Stimulated activated memory B cell treated with anti-CD40 and anti-IgM and Interleukin-4, amounts not matched to agents 10 μg/mL and 1 μg/mL and 100 μg/mL, for 72 hours (primary cell): ENCODE measurements around the gene ADAM23.

Source experiments
- ATAC-seq: fragments of 150-1000 bp; cut with Tn5 transposase; 2 replicates; pipeline ENCODE4 v1.10.0; 2021
- H3K27ac Mint-ChIP-seq: one replicate; pipeline ENCODE4 v1.8.0; 2022; ENCODE audit warnings: mild to moderate bottlenecking, mixed read lengths
- H3K27me3 Mint-ChIP-seq: one replicate; pipeline ENCODE4 v1.8.0; 2022; ENCODE audit warnings: mixed read lengths
- H3K36me3 Mint-ChIP-seq: one replicate; pipeline ENCODE4 v1.8.0; 2022; ENCODE audit warnings: mixed read lengths
- H3K4me1 Mint-ChIP-seq: one replicate; pipeline ENCODE4 v1.8.0; 2022; ENCODE audit warnings: mixed read lengths
- H3K4me3 Mint-ChIP-seq: one replicate; pipeline ENCODE4 v1.8.0; 2022; ENCODE audit warnings: mild to moderate bottlenecking, moderate library complexity, mixed read lengths
- H3K9me3 Mint-ChIP-seq: one replicate; pipeline ENCODE4 v1.8.0; 2022; ENCODE audit warnings: mixed read lengths

Gene ADAM23

DNA sequence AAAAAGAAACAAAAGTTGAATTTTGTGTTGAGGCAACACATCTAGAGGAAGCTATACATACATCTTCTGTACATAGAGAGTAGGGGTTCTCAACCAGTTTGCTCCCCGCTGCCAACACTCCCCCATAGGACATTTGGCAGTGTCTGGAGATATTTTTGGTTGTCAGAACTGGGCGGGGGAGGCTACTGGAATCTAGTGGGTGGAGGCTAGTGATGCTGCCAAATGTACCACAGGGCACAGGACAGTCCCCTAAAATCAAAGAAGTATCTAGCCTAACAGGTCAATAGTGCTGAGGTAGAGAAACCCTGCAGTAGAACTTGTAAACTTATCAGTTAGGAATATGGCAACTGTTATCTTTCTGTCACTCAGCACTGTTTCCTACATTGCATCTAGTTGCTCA is 21.3 kb downstream of the ADAM23 start:
- Mint-ChIP-seq H3K27me3 (peaks cover 70% of the 10 kb centered on the region), H3K27ac (no peak overlapping the region), H3K4me3 (no peak overlapping the region)

DNA sequence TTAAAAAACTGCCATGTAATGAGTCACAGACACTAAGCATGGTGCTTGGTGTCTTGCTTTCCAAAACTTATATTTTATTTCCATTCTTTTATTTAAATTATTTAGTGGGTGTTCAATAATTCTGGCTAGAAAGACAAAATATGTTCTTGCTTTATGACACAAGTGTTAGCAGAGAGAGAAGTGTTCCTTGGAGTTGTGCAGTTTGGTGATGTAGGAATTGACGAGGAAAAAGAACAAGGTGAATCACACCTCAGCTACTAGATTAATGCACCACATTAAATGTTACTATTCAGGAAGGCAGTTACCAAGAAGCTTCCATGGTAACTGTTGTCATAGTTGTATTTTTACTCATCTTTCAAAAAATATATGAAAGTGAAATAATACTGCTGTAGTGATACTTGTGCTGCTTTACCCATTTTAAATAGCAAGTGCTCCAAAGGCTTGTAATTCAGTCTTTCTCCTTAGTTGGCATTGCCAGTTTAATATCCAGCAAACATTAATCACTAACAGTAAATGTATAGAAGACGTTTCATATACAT is 28.3 kb downstream of the ADAM23 start:
- Mint-ChIP-seq H3K36me3 (no peaks in the 10 kb centered on the region), H3K4me1 (no peaks in the 10 kb centered on the region), H3K27me3 (peaks cover 33% of the 10 kb centered on the region), H3K4me3 (no peak overlapping the region), H3K27ac (no peak overlapping the region), H3K9me3 (peaks cover 10% of the 10 kb centered on the region)
- no peak for ATAC-seq

More for the DNA sequence above, 21.3 kb downstream of the ADAM23 start:
- H3K36me3 Mint-ChIP-seq = no peaks in the 10 kb centered on the region
- ATAC-seq = no peak
- H3K9me3 Mint-ChIP-seq = peaks cover 17% of the 10 kb centered on the region
- H3K4me1 Mint-ChIP-seq = no peaks in the 10 kb centered on the region

DNA sequence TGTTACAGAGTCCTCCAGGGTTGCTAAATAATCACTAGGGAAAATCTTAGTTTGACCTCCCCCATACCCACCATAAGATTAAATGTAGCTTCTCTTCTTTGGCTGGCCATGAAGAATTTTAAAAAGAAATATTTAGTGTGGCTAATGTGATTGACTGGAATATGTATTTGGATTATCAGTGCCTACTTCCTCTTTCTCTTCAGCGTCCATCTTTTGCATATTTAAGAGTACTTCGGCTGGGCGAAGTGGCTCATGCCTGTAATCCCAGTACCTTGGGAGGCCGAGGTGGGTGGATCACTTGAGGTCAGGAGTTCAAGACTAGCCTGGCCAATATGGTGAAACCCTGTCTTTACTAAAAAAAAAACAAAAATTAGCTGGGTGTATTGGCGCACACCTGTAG is 28.8 kb downstream of the ADAM23 start:
- no peak for ATAC-seq
- no peak overlapping the region for H3K4me3 Mint-ChIP-seq
- H3K36me3 Mint-ChIP-seq = no peaks in the 10 kb centered on the region
- peaks cover 28% of the 10 kb centered on the region for H3K27me3 Mint-ChIP-seq
- no peaks in the 10 kb centered on the region for H3K4me1 Mint-ChIP-seq
- H3K9me3 Mint-ChIP-seq = peaks cover 10% of the 10 kb centered on the region
- H3K27ac Mint-ChIP-seq = no peak overlapping the region

DNA sequence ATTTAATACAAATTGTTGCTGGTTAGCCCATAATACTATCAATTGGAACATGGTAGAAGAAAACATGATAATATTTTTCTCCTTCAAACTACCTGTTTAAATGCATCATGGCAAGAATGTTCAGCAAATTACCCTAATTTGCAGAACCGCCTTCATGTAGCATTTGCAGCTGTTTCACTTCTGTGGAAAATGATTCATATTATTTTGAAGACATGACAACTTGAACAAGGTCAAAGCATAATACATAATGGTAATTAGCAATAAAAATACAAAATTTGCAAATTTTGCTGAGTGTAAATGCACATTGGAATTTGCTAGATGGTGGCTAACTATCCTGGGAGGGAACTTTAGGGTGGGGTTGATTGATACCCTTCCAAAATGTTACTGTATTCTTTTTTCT is 30.8 kb downstream of the ADAM23 start:
- ATAC-seq = no peak
- no peak overlapping the region for H3K27ac Mint-ChIP-seq
- no peak overlapping the region for H3K4me3 Mint-ChIP-seq

DNA sequence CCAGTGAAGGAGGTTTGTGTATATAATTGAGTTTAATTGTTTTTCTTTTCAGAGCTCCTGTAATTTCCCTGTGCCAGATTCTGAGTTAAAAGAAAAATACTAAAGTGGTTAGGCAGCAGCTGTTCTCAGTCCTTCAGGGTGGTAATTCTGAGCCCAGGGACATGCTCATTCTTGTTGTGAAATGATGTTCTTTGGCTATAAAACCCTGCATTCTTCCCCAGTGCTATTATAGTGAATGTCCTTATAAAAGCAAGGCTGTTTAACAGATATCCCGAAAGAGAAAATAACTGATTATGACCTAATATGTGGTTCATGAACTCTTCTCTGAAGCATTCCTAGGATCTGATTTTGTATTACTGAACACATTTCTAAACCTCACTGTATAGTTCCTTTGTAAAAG is 34.0 kb downstream of the ADAM23 start:
- no peak overlapping the region for H3K4me3 Mint-ChIP-seq
- H3K4me1 Mint-ChIP-seq = no peaks in the 10 kb centered on the region
- peaks cover 10% of the 10 kb centered on the region for H3K27me3 Mint-ChIP-seq
- H3K27ac Mint-ChIP-seq = no peak overlapping the region
- no peaks in the 10 kb centered on the region for H3K9me3 Mint-ChIP-seq
- H3K36me3 Mint-ChIP-seq = no peaks in the 10 kb centered on the region
- ATAC-seq = no peak

More for the DNA sequence above, 30.8 kb downstream of the ADAM23 start:
- Mint-ChIP-seq H3K9me3 (peaks cover 3% of the 10 kb centered on the region), H3K36me3 (no peaks in the 10 kb centered on the region), H3K27me3 (peaks cover 12% of the 10 kb centered on the region), H3K4me1 (no peaks in the 10 kb centered on the region)

DNA sequence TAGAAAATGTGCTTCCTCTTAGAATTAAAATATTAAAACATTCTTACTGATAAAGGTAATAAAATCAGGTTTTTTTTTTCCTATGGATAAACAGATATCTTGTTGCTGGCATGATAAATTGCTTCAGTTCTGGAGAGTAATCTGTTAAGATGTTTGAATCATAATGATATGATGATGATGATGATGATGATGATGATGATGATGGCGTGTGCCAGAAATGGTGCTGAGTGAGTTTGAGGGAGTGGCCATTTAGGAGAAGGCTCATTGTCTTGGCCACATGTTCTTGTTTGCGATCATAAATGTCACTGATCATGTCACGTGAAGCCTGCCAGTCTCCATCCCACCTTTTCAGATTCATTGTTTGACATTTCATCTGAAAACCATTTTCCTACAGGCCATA is 35.0 kb downstream of the ADAM23 start:
- H3K4me3 Mint-ChIP-seq = no peak overlapping the region
- peaks cover 10% of the 10 kb centered on the region for H3K27me3 Mint-ChIP-seq
- ATAC-seq = no peak
- H3K4me1 Mint-ChIP-seq = no peaks in the 10 kb centered on the region
- H3K36me3 Mint-ChIP-seq = no peaks in the 10 kb centered on the region
- H3K27ac Mint-ChIP-seq = no peak overlapping the region
- no peaks in the 10 kb centered on the region for H3K9me3 Mint-ChIP-seq

DNA sequence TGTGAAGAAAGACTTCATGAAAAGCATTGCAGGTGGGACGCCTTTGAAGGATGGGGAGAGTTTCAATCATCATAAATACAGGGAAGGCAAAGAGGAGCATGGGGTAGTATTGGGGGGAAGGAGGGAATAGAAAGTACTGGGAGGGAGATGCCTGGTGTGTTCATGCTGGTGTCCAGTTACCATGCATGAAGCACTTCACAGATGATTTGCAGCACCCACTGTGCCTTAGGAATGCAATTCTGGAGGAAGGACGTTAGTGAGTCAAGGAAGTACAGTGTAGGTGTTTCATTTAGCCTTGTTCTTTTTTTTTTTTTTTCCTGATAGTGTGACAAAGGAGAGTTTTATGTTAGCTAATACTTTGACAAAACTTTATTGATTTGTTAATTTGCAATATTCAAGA is 36.8 kb downstream of the ADAM23 start:
- ATAC-seq = no peak
- Mint-ChIP-seq H3K4me3 (no peak overlapping the region), H3K36me3 (no peaks in the 10 kb centered on the region), H3K4me1 (no peaks in the 10 kb centered on the region), H3K9me3 (peaks cover 5% of the 10 kb centered on the region), H3K27me3 (peaks cover 10% of the 10 kb centered on the region), H3K27ac (no peak overlapping the region)

DNA sequence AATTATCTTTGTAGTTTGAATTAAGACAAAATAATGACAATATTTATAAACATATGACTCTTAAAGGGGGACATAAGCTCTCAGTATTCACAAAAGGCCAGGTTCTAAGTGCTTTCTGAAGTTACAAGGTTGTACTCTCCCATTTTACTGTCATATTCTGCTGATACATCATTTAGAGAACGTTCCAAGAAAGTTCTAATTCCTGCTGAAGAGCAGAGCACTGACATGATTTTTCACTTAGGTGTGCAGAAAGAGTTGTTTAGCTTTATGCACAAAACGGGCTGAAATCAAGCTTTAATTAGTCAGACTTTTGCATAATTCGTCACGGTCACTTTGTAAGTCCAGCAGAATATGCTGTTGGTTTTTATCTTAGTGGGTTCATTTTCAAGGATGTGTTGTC is 37.3 kb downstream of the ADAM23 start:
- Mint-ChIP-seq H3K36me3 (no peaks in the 10 kb centered on the region), H3K27me3 (peaks cover 10% of the 10 kb centered on the region), H3K4me3 (no peak overlapping the region), H3K9me3 (peaks cover 6% of the 10 kb centered on the region), H3K27ac (no peak overlapping the region), H3K4me1 (no peaks in the 10 kb centered on the region)
- no peak for ATAC-seq

DNA sequence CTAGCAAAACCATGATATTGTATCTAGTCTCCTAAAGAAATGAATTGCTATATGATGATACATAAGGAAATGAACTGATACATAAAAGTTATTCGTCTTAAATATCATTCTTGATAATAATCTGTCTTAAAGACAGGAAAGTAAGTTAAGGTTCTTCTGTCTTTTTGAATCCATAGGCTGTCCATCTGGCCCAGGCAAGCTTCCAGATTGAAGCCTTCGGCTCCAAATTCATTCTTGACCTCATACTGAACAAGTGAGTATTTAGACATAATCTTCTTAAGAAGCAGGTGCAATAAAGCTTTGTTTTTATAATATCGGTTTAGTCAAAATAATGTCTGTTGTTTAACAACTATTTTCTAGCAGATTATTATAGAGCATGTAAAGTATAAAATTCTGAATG is 37.7 kb downstream of the ADAM23 start:
- no peak overlapping the region for H3K27ac Mint-ChIP-seq
- H3K36me3 Mint-ChIP-seq = no peaks in the 10 kb centered on the region
- H3K4me1 Mint-ChIP-seq = no peaks in the 10 kb centered on the region

DNA sequence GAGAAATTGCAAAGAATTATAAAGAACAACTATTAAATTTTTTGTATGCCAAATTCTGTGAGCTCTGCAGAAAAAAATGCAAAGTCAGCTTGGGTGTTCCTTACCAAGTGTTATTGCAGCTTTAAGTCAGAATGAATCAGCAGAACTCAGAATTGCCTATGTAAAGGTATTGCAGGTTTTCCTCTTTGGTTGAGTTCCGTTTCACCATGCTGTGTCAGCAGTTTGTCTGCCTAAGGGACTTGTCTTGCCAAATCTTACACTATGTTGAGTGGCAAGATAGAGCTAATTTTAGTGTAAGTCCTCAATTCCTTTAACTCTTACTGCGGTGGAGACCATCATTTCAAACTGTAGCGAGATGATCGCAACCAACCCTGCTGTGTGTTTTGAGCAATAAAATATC is 38.8 kb downstream of the ADAM23 start:
- Mint-ChIP-seq H3K27ac (no peak overlapping the region), H3K9me3 (peaks cover 6% of the 10 kb centered on the region), H3K4me3 (no peak overlapping the region), H3K4me1 (no peaks in the 10 kb centered on the region), H3K27me3 (peaks cover 10% of the 10 kb centered on the region), H3K36me3 (no peaks in the 10 kb centered on the region)
- no peak for ATAC-seq

More for the DNA sequence above, 37.7 kb downstream of the ADAM23 start:
- no peak for ATAC-seq
- Mint-ChIP-seq H3K27me3 (peaks cover 10% of the 10 kb centered on the region), H3K4me3 (no peak overlapping the region), H3K9me3 (peaks cover 6% of the 10 kb centered on the region)

DNA sequence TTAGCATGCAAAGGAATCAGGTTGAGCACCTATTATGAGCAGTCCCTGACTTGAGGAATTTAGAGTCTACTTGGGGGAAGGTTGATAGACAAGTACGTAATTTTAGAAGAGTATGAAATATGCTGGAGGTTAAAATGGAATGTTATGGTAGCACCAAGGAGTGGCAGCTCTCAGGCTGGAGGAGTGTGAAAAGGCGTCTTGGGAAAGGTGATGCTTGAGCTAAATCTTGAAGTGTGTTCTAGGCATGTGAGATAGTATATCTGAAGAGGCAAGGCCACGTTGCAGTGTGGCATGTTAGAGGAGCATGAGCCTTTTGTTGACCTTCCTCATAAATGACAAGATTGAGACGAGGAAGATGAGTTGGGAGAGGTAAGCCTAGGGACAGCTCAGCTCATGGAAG is 39.3 kb downstream of the ADAM23 start:
- no peaks in the 10 kb centered on the region for H3K36me3 Mint-ChIP-seq
- H3K4me3 Mint-ChIP-seq = no peak overlapping the region
- peaks cover 10% of the 10 kb centered on the region for H3K27me3 Mint-ChIP-seq
- ATAC-seq = no peak
- peaks cover 6% of the 10 kb centered on the region for H3K9me3 Mint-ChIP-seq
- H3K4me1 Mint-ChIP-seq = no peaks in the 10 kb centered on the region
- no peak overlapping the region for H3K27ac Mint-ChIP-seq

DNA sequence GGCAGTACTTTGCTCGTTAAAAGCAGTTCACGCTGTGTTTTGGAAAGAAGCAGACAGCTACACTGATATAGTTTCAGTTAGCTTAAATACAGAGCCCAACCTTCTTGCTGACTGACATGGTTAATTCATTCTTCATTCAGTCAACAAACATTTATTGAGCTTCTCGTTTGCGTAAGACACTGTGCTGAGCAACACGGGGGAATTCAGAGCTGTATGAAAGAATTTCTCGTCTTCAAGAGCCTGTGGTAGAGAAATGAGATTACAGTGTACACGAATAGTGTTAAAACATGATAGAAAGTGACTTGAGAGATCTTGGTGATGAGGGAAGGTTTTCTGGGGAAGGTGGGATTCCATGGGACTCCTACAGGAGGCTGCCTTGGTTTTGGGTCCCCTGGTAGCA is 44.7 kb downstream of the ADAM23 start:
- Mint-ChIP-seq H3K27me3 (peaks cover 8% of the 10 kb centered on the region), H3K27ac (no peak overlapping the region), H3K4me3 (no peak overlapping the region), H3K4me1 (no peaks in the 10 kb centered on the region), H3K9me3 (peaks cover 6% of the 10 kb centered on the region), H3K36me3 (no peaks in the 10 kb centered on the region)
- no peak for ATAC-seq

DNA sequence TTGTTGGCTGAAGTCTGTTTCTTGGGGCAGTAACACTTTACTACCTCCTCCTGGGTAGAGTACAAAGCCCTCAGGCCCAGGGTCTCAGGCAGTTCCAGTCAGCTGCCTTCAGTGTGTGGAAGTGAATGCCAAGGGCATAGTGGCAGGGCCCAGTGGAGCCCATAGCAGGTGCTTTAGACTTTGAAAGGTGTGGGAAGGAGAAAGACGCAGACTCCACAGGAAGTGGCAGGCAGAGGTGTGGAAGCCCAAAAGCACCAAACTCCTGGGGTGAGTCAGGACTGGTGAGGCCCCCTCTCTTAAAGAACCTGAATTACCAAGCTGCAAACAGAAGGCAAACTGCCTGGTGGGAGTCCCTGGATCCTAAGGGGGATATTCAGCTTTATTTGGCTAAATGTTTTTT is 45.3 kb downstream of the ADAM23 start:
- H3K36me3 Mint-ChIP-seq = no peaks in the 10 kb centered on the region
- ATAC-seq = no peak
- H3K4me3 Mint-ChIP-seq = no peak overlapping the region
- no peak overlapping the region for H3K27ac Mint-ChIP-seq
- peaks cover 8% of the 10 kb centered on the region for H3K27me3 Mint-ChIP-seq
- H3K9me3 Mint-ChIP-seq = peaks cover 6% of the 10 kb centered on the region
- no peaks in the 10 kb centered on the region for H3K4me1 Mint-ChIP-seq

DNA sequence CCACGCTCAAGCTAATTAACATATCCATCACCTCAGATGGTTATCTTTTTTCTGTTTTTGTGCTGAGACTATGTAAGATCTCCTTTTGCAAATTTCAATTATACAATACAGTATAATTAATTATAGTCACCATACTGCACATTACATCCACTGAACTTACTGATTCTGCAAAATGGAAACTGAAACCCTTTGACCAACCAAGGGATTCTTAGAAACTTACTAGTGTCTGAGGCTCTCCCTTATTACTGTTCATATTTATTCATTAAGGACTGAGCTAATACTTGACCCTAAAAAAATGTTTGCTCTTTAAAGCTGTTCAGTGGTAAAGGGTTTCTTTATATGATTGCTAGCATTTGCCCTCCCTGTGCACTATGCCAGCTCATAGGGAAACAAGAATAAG is 50.7 kb downstream of the ADAM23 start:
- H3K4me1 Mint-ChIP-seq = no peaks in the 10 kb centered on the region
- H3K4me3 Mint-ChIP-seq = no peak overlapping the region
- no peak for ATAC-seq
- no peak overlapping the region for H3K27ac Mint-ChIP-seq
- no peaks in the 10 kb centered on the region for H3K36me3 Mint-ChIP-seq
- peaks cover 6% of the 10 kb centered on the region for H3K9me3 Mint-ChIP-seq
- H3K27me3 Mint-ChIP-seq = peaks cover 8% of the 10 kb centered on the region

DNA sequence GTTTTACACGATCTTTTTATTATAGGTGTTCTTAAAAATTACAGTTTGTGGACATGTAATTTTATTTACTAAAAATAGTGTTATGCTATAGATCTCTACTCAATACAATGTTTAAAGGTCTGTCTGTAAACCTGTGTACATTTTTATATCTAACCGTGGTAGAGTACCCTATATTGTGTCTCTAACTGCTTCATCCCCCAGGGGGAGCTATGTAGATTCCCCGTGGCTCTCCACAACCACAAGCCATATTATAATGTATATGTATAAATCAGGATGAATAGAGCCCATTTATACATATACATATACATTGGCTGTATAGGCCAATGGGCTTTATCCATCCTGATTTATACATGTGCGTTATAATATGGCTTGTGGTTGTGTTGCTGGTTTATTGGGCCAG is 59.4 kb downstream of the ADAM23 start:
- no peaks in the 10 kb centered on the region for H3K4me1 Mint-ChIP-seq
- no peaks in the 10 kb centered on the region for H3K36me3 Mint-ChIP-seq
- H3K27me3 Mint-ChIP-seq = no peaks in the 10 kb centered on the region
- H3K9me3 Mint-ChIP-seq = no peaks in the 10 kb centered on the region
- no peak for ATAC-seq
- H3K4me3 Mint-ChIP-seq = no peak overlapping the region
- H3K27ac Mint-ChIP-seq = no peak overlapping the region

DNA sequence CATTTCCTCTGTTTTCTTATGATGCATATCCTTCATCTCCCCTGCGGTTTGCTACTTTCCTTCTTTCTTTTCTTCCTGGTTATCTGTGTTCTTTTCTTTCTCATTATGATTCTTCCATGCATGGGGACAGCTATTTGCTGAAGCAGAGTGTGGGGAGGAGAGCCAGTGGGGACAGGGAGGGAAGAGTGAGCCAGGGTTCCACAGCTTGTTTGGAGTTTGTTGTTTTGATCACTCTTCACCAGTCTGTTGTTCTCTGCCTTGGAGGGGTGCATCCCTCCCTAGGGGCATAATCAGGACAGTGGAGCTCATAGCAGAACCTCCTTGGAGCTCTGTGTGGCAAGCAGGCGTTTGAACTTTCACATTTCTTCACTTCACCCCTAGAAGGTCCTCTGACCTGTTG is 68.0 kb downstream of the ADAM23 start:
- H3K27me3 Mint-ChIP-seq = peaks cover 22% of the 10 kb centered on the region
- no peak overlapping the region for H3K27ac Mint-ChIP-seq
- H3K4me1 Mint-ChIP-seq = no peaks in the 10 kb centered on the region
- no peak for ATAC-seq
- H3K4me3 Mint-ChIP-seq = no peak overlapping the region
- no peaks in the 10 kb centered on the region for H3K36me3 Mint-ChIP-seq
- H3K9me3 Mint-ChIP-seq = no peaks in the 10 kb centered on the region

DNA sequence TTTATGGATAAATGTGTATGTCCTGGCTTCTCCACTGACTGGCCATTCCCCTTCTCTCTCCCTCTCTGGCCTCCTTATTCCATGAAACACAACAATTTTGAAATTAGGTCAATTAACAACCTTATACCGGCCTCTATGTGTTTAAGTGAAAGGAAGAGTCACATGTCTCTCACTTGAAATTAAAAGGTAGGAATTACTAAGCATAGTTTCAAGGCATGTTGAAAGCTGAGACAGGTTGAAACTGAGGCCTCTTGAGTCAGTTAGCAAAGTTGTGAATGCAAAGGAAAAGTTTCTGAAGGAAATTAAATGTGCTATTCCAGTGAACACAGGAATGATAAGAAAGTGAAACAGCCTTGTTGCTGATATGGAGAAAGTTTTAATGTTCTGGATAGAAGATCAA is 69.7 kb downstream of the ADAM23 start:
- no peak for ATAC-seq
- no peak overlapping the region for H3K27ac Mint-ChIP-seq
- H3K4me1 Mint-ChIP-seq = no peaks in the 10 kb centered on the region
- H3K27me3 Mint-ChIP-seq = peaks cover 22% of the 10 kb centered on the region
- no peak overlapping the region for H3K4me3 Mint-ChIP-seq
- no peaks in the 10 kb centered on the region for H3K9me3 Mint-ChIP-seq
- no peaks in the 10 kb centered on the region for H3K36me3 Mint-ChIP-seq
